NCI-H345 (cell line): ENCODE data around the gene ARAP2.

Source experiments
- DNase-seq: peaks from one replicate; lab custom pipeline; 2025; lab: John Stamatoyannopoulos, UW

Gene ARAP2

GRCh38 chr4:36128689-36129088 is 115.6 kb downstream of the ARAP2 start:
- no peak for DNase-seq

GRCh38 chr4:36123906-36124305 is 120.4 kb downstream of the ARAP2 start:
- no peak for DNase-seq

GRCh38 chr4:36115312-36115711 is 129.0 kb downstream of the ARAP2 start:
- no peak for DNase-seq

- DNase-seq, result no peak
Observed at GRCh38 chr4:36111172-36111571, 133.1 kb downstream of the ARAP2 start.

- no peak for DNase-seq
Observed at GRCh38 chr4:36099509-36099908, 144.8 kb downstream of the ARAP2 start.

- DNase-seq, result no peak
Observed at GRCh38 chr4:36094995-36095394, 149.3 kb downstream of the ARAP2 start.

GRCh38 chr4:36091997-36092396 is 152.3 kb downstream of the ARAP2 start:
- DNase-seq, result no peak

- peak; percentile 57 for DNase-seq
Observed at GRCh38 chr4:36088542-36088941, 155.8 kb downstream of the ARAP2 start.

- no peak for DNase-seq
Observed at GRCh38 chr4:36086261-36086786, 158.0 kb downstream of the ARAP2 start.

- DNase-seq, result no peak
Observed at GRCh38 chr4:36082817-36083216, 161.5 kb downstream of the ARAP2 start.

- no peak for DNase-seq
Observed at GRCh38 chr4:36081185-36081584, 163.1 kb downstream of the ARAP2 start.

GRCh38 chr4:36079666-36080065 is 164.6 kb downstream of the ARAP2 start:
- DNase-seq, result no peak

- no peak for DNase-seq
Observed at GRCh38 chr4:36078319-36078718, 166.0 kb downstream of the ARAP2 start.

GRCh38 chr4:36072529-36072928 is 171.8 kb downstream of the ARAP2 start:
- DNase-seq, result no peak

- DNase-seq, result no peak
Observed at GRCh38 chr4:36067116-36067515, 177.2 kb downstream of the ARAP2 start.

- DNase-seq, result no peak
Observed at GRCh38 chr4:36065274-36065871, 178.9 kb downstream of the ARAP2 start.

- no peak for DNase-seq
Observed at GRCh38 chr4:36064117-36064516, 180.2 kb downstream of the ARAP2 start.

- DNase-seq, result no peak
Observed at GRCh38 chr4:36056136-36056535, 188.2 kb downstream of the ARAP2 start.

GRCh38 chr4:36054694-36055422 is 189.5 kb downstream of the ARAP2 start:
- DNase-seq, result no peak

- no peak for DNase-seq
Observed at GRCh38 chr4:36053930-36054329, 190.4 kb downstream of the ARAP2 start.

- no peak for DNase-seq
Observed at GRCh38 chr4:36051634-36052033, 192.7 kb downstream of the ARAP2 start.

- no peak for DNase-seq
Observed at GRCh38 chr4:36046026-36046425, 198.3 kb downstream of the ARAP2 start.

GRCh38 chr4:36043901-36044300 is 200.4 kb downstream of the ARAP2 start:
- no peak for DNase-seq

GRCh38 chr4:36043241-36043640 is 201.1 kb downstream of the ARAP2 start:
- DNase-seq, result no peak
